ENCODE measurements around the gene CTNNA2. TPM values are rescaled to one million over a fixed set of nuclear protein-coding genes. Genes with fewer than 3 reads are reported as not detected.

The CTNNA2 gene
- total RNA-seq, 4 donors from 2014 or later: 0.19 TPM; not detected in 3

DNA sequence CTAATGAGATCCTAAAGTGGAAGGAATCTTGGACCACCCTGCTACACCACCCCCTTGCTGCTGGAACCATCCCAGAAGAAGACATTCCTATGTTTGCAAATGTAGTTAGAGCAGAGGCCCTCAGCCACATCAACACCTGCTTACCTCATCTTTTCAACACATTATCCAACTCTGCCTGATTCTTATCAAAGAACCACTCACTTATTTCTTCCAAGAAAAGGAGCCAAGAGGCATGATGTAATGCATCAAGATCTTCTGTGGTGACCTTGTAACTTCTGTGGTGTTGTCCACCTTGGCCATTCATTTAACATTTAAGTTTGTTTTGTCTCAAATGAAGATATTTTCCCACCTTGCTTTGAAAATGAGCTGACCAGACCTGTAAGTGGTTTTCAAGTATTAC lies 338.1 kb downstream of the CTNNA2 start:
- no peak for ATAC-seq (ENCODE audit: low FRiP score)
- TF ChIP-seq, protein P1, sequence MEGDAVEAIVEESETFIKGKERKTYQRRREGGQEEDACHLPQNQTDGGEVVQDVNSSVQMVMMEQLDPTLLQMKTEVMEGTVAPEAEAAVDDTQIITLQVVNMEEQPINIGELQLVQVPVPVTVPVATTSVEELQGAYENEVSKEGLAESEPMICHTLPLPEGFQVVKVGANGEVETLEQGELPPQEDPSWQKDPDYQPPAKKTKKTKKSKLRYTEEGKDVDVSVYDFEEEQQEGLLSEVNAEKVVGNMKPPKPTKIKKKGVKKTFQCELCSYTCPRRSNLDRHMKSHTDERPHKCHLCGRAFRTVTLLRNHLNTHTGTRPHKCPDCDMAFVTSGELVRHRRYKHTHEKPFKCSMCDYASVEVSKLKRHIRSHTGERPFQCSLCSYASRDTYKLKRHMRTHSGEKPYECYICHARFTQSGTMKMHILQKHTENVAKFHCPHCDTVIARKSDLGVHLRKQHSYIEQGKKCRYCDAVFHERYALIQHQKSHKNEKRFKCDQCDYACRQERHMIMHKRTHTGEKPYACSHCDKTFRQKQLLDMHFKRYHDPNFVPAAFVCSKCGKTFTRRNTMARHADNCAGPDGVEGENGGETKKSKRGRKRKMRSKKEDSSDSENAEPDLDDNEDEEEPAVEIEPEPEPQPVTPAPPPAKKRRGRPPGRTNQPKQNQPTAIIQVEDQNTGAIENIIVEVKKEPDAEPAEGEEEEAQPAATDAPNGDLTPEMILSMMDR (IDR thresholded peaks at IDR 0.05): no peak
- no peak for DNase-seq (ENCODE audit: low spot score)

DNA sequence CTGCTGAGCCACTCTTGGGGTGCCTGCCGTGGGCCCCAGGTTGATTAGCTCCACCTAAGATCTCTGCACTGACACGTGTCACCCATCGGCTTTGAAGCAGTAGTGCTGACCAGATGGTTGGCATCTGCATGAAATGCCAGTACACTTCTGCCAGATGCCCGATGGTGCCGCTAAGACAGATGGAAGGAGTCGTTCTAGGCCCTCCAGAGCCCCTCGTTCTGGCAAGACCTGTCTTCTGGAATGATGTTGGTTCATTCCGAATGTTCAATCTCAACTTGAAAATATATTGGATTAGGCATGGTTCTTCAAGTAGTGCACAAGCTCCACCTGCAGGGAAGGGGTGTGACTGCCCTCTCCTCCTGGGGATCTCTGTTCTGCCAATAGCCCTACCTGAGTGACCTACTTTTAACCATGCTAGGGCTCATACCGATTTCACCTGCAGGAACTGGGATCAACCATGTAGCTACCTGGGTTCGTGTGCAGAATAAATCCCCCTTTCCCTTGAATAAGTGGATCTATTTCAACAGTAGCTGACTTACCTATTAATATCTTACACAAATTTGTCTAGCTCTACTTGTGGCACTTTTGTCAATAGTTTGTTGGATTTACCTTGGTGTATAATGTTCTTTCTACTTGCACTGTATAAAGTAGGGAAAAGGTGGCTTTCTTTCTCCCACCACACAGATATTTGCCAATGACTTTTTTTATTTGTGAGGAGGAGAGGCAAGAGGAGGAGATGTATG lies 342.6 kb downstream of the CTNNA2 start:
- TF ChIP-seq, protein P1 (IDR thresholded peaks at IDR 0.05): no peak
- ATAC-seq (ENCODE audit: low FRiP score) (no peak), DNase-seq (ENCODE audit: low spot score) (no peak)

DNA sequence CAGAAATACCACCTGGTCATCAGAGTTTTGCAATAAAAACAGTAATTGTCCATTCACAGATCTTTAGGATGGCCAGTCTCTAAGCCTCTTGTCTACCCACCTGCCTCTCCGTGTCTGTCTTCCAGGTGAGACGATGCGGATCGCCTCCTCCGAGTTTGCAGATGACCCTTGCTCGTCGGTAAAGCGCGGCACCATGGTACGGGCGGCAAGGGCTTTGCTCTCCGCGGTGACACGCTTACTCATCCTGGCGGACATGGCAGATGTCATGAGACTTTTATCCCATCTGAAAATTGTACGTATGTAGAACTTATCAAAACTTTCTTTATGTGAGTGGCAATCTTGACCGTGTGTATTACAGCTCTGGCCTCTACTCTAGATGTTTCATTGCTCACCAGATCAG lies 345.0 kb downstream of the CTNNA2 start:
- TF ChIP-seq, protein P1 (IDR thresholded peaks at IDR 0.05): no peak
- ATAC-seq (ENCODE audit: low FRiP score) (no peak), DNase-seq (ENCODE audit: low spot score) (no peak)

DNA sequence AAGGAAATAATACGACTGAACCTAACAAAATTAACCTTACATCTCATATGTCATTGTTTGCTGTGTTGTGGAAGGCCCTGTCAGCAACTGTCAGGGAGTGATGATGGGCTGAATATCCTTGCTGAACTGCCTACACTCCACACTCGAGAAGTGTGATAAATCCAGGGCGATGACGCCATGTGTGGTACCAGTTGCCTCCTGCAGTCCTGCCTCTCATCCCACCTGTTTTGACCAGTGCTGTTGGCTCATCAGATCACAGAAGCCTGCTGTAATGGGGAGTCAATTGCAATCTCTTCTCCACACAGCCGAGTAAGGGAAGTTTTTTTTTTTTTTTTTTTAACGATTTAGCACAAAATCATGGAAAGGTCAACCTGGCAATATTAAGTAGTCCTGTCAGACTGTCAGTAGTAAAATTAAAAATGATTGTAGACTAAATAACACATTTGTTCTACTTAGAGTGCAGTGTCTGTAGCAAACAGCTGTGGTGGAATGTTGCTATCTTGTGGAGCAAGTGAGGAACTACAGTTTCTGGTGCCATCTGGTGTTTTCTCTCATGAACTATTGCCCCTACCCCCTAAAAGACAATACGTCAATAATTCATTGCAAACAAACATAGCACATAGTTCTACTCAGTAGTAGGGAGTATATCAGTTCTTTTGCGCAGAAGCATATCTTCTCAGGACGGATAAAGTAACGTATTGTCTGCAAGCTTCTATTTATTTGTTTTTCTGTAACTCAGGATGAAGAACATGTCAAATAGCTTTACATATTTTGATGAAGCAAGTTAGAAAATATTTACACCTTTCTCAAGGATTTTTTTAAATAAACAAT lies 347.6 kb downstream of the CTNNA2 start:
- TF ChIP-seq, protein P1 (IDR thresholded peaks at IDR 0.05): no peak
- DNase-seq (ENCODE audit: low spot score) (no peak), ATAC-seq (ENCODE audit: low FRiP score) (no peak)

DNA sequence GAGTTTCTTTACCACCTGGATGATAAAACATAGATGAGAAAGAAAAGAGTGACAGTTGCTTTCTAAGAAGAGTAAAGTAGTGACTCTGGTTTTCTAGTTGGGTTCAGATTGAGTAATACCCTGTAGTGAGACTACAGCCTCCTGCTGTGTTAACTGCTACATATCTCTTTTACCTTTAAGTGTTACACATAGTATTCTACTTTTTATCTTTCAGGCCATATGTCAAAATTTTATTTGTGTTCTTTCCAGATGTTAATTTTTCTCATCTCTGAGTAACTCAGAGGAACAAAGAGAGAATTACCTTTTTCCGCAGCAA lies 348.2 kb downstream of the CTNNA2 start:
- TF ChIP-seq, protein P1 (IDR thresholded peaks at IDR 0.05): no peak
- DNase-seq (ENCODE audit: low spot score) (no peak), ATAC-seq (ENCODE audit: low FRiP score) (no peak)

DNA sequence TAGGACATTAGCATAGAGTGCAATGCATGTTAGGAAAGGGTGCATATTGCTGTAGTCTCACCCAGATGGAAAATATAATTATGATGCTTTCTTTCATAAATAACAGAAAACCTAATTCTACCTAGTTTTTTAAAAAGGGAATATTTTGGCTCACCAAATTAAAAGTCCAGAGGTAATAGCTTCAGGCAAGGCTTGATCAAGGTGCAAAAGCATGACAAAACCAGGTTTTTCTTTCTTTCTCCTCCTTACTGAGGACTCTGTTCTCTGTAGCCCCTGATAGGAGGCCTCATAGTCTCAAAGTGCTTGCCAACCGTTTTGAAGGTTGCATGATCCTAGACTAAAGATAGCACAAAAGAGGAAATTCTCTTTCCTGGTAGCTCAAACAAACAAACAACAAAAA lies 349.9 kb downstream of the CTNNA2 start:
- DNase-seq (ENCODE audit: low spot score): no peak
- TF ChIP-seq, protein P1 (IDR thresholded peaks at IDR 0.05): no peak
- ATAC-seq (ENCODE audit: low FRiP score): no peak

DNA sequence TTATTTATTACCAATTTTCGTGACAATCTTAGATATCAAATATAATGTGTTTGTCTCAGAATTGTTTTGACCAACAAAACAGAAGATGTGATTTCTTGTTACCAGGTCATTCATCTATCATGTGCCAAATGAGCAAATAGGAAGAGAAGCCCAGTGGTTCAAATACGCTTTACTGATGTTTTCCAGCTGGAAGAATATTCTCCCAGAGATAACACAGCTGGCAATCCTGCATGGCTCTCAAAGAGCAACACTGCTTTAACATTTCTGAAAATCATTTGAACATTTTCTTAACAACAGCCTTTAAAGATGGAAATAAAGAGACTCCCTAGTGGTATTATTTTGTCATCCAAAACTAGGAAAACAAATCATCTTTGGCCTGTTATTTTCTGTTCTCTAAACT lies 359.8 kb downstream of the CTNNA2 start:
- TF ChIP-seq, protein P1 (IDR thresholded peaks at IDR 0.05): no peak
- no peak for DNase-seq (ENCODE audit: low spot score)
- ATAC-seq (ENCODE audit: low FRiP score): no peak

Data from omental fat pad (tissue), 4 donors.